GM18907 (cell line): ENCODE measurements around the gene TMEM132A.

Experiments used
- ATAC-seq: cut with Tn5 transposase; IDR thresholded peaks from one replicate; pipeline ENCODE4 v1.9.1; 2021; ENCODE audit warnings: mild to moderate bottlenecking, moderate library complexity; ENCODE audit not compliant: unreplicated experiment

The TMEM132A gene

DNA sequence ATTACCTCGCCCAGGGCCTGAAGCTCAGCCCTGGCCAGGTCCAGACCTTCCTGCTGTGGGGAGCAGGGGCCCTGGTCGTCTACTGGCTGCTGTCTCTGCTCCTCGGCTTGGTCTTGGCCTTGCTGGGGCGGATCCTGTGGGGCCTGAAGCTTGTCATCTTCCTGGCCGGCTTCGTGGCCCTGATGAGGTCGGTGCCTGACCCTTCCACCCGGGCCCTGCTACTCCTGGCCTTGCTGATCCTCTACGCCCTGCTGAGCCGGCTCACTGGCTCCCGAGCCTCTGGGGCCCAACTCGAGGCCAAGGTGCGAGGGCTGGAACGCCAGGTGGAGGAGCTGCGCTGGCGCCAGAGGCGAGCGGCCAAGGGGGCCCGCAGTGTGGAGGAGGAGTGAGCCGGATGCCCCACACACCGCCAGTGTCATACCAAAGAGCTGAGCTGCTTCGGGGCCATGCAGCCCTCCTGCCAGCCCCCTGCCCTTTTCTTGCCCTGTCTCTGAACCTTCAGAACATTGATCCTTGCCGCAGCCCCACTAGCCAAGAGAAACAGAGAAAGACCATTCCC is 2.4 kb upstream of the TMEM132A start:
- ATAC-seq = no peak

GRCh38 chr11:60922906-60923305 is 1.4 kb upstream of the TMEM132A start:
- ATAC-seq = no peak

DNA sequence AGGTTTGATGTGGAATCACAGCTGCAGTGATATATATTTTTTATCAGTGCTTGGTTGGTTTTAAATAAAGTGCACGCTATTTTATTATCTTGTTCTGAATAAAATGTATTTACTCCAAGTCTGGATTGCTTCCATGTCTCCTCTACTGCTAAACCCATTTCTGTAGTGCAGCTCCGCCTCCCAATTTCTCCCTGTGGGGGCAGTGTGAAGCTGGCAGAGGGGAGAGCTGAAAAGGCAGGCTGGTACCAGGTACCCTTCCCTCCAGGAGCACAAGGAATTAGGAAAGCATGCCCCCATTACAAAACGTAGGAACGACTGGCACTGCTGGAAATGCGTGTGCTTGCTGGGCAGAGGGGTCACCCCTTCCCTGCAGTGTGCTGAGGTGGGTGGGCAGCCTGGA is 934 bp upstream of the TMEM132A start:
- ATAC-seq = no peak

GRCh38 chr11:60923800-60924109 is 505 bp upstream of the TMEM132A start:
- no peak for ATAC-seq

- ATAC-seq = no peak
Measured at GRCh38 chr11:60924906-60925853, 920 bp downstream of the TMEM132A start.

- no peak for ATAC-seq
Measured at GRCh38 chr11:60925868-60926267, 1.6 kb downstream of the TMEM132A start.

DNA sequence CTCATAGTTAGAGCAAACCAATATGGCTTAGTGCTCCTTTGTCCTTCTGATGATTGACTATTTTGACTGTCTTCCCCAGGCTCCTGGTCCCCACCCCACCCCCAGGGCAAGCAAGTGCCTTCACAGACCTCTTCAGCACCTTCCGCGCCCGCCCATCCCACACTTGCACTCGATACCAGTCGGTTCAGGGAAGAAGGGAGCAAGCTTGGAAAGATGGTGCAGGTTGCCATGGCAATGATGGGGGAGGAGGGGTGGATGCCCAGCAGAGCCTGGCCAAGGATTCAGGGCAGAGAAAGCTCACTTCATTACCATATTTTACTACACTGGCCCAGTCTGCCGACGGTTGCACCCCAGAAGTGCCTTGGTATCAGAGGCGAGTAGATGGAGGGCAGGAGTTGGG is 2.2 kb downstream of the TMEM132A start:
- no peak for ATAC-seq

GRCh38 chr11:60927061-60927592 is 2.9 kb downstream of the TMEM132A start:
- no peak for ATAC-seq

DNA sequence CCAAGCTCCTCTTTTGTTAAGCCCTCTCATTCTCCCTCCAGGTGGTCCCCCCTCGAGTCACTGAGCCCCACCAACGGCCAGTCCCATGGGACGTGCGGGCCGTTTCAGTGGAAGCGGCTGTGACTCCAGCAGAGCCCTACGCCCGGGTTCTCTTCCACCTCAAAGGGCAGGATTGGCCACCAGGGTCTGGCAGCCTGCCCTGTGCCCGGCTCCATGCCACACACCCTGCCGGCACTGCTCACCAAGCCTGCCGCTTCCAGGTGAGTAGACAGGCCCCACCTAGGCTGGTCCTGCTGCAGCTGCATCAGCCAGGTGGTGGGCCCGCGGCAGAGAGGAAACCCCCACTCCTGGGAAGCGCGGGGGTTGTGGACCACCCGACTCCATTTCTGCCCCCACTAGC is 3.3 kb downstream of the TMEM132A start:
- ATAC-seq = no peak

DNA sequence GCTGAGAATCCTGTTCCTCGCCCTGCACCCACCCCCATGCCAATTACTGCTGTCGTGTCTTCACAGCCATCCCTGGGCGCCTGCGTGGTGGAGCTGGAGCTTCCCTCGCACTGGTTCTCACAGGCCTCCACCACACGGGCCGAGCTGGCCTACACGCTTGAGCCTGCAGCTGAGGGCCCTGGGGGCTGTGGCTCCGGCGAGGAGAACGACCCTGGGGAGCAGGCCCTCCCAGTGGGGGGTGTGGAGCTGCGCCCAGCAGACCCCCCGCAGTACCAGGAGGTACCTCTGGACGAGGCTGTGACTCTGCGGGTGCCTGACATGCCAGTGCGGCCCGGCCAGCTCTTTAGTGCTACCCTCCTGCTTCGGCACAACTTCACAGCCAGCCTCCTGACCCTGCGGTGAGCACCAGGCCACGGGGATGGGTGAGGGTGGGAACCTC is 4.3 kb downstream of the TMEM132A start:
- ATAC-seq = no peak

DNA sequence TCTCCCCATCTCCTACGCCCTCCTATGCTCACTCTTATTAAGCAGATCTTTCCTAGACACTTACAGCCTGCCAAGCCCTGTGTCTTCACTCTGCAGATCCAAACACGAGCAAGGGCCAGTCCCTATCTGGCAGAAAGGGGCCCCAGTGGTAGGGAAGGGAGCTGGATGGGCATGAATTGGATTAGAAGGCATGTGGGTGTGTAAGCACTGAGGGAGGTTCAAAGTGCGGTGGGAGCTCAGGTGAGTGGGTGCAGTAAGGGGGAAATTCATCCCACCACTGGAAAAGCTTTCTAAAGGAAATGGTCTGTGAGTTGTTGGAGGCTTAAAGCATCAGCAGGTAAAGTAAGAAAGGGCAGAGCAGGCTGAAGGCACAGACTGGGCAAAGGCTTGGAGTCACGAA is 5.5 kb downstream of the TMEM132A start:
- ATAC-seq = no peak

DNA sequence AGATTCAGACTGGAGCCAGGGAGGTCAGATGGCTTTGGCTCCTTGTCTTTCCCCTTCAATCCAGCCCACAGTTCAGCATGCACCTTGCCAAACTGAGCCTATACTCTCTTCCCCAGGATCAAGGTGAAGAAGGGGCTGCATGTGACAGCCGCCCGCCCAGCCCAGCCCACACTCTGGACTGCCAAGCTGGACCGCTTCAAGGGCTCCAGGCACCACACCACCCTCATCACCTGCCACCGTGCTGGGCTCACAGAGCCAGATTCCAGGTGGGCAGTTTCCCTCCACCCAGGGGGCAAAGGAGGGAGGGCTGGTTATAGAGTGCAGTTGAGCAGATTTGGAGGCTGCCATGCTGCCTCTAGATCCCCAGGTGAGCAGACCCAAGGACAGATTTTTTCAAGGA is 6.1 kb downstream of the TMEM132A start:
- ATAC-seq = no peak

DNA sequence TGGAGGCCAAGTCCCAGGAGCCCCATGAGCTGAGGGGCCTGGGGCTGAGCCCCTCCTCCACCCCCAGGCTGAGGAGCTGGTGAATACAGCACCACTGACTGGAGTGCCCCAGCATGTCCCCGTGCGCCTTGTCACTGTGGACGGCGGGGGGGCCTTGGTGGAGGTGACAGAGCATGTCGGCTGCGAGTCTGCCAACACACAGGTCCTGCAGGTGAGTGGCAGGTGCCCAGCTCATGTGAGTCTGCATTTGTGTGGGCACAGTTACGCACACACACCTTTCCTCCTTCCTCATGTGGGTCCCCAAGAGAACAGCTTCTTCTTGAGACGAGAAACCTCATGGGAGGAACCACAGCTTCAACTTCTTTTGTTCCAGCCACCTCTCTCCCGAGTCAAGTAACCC is 7.7 kb downstream of the TMEM132A start:
- no peak for ATAC-seq

- no peak for ATAC-seq
Measured at GRCh38 chr11:60932605-60933356, 8.5 kb downstream of the TMEM132A start.

GRCh38 chr11:60933416-60934123 is 9.3 kb downstream of the TMEM132A start:
- ATAC-seq = no peak

GRCh38 chr11:60934124-60934789 is 10.0 kb downstream of the TMEM132A start:
- no peak for ATAC-seq

DNA sequence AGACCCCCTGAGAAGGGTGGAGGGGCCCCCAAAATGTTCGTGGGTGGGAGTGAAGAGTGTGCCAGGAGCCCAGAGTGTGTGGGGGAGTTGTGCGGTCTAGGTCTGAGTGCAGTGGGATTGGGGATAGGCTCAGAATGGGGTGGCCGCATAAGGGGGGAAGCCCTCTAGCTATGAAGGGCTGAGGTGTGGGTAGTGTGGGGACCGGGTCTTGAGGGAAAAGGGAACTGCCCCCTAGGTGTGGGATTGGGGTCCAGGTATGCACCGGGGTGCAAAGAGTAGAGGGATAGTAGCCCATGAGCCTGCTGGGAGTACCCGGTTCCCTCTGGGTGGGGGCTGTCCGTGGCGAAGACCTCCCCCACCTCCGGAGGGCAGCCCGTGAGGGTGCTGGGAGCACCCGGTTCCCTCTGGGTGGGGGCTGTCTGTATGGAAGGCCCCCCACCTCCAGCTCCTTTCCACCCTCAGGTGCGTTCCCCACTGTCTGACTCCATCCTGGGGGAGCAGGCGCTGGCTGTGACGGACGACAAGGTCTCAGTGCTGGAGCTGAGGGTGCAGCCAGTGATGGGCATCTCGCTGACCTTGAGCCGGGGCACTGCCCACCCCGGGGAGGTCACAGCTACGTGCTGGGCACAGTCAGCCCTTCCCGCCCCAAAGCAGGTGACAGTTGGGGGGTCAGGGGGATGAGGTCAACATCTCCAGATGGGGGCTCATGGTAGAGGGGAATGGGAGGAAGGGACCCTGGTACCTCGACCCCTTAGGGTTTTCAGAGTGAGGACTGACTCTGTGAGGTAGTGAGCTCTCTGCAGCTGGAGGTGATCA is 10.7 kb downstream of the TMEM132A start:
- no peak for ATAC-seq

DNA sequence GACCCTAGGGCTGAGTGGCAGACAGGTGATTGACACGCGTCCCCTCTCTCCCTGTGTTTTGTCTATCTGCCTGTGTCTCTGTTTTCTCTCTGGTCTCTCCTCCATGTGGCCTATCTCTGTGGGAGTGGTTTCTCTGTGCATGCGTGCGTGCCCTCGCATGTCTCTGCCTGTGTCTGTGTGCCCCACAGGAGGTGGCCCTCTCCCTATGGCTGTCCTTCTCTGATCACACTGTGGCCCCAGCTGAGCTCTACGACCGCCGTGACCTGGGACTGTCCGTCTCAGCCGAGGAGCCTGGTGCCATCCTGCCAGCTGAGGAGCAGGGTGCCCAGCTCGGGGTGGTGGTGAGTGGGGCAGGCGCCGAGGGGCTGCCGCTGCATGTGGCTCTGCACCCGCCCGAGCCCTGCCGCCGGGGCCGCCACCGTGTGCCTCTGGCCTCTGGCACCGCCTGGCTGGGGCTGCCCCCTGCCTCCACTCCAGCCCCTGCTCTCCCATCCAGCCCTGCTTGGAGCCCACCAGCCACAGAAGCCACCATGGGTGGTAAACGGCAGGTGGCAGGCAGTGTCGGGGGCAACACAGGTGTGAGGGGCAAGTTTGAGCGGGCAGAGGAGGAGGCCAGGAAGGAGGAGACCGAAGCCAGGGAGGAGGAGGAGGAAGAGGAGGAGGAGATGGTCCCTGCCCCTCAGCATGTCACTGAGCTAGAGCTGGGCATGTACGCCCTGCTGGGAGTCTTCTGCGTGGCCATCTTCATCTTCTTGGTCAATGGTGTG is 11.6 kb downstream of the TMEM132A start:
- no peak for ATAC-seq
